ENCODE measurements around the gene SH3GLB1. TPM values are rescaled to one million over a fixed set of nuclear protein-coding genes. Genes with fewer than 3 reads are reported as not detected.
"Not testable (repeated sequence)": the region's sequence is repeated elsewhere in the genome, so short reads cannot be mapped to it uniquely, and the experiment has no call there.

Gene SH3GLB1
- total RNA-seq, 1 donor = 53.9 TPM

DNA sequence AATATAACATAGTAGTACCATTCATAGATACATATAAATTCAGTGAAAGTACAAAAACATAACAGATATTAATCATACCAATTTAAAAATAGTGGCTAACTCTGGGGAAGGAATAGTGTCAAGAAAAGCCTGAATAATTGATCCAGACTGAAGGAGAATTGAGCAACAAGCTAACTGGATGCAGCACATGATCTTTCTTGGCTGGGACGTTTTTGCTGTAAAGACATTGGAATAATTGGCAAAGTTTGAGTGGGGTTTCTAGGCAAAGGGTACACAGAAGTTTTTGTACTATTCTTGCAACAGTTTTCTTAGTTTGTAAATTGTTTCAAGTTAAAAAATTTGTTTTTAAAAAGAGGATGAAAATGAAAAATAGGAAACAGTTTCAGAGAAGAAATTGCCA is 2.6 kb upstream of the SH3GLB1 start:
- Histone ChIP-seq H3K27me3 (ENCODE audit: insufficient read depth, low read length) (no peaks in the 10 kb centered on the region), H3K4me2 (ENCODE audit: insufficient read depth, low read length) (no peak overlapping the region), H3K79me2 (ENCODE audit: insufficient read depth, low read length) (peaks cover 20% of the 10 kb centered on the region), H3K4me3 (ENCODE audit: insufficient read depth, low read length) (no peak overlapping the region), H3K36me3 (ENCODE audit: insufficient read depth, low read length) (no peaks in the 10 kb centered on the region), H2AFZ (ENCODE audit: low read length) (no peak overlapping the region), H3K4me1 (ENCODE audit: insufficient read depth, low read length) (peaks cover 15% of the 10 kb centered on the region), H3K9me3 (ENCODE audit: low read depth, low read length) (no peaks in the 10 kb centered on the region), H3K27ac (ENCODE audit: low read depth, low read length) (no peak overlapping the region), H4K20me1 (ENCODE audit: insufficient read depth, low read length) (peaks cover 15% of the 10 kb centered on the region)
- DNase-seq (ENCODE audit: insufficient read length, low spot score, missing footprints) = no peak
- TF ChIP-seq, protein P1, sequence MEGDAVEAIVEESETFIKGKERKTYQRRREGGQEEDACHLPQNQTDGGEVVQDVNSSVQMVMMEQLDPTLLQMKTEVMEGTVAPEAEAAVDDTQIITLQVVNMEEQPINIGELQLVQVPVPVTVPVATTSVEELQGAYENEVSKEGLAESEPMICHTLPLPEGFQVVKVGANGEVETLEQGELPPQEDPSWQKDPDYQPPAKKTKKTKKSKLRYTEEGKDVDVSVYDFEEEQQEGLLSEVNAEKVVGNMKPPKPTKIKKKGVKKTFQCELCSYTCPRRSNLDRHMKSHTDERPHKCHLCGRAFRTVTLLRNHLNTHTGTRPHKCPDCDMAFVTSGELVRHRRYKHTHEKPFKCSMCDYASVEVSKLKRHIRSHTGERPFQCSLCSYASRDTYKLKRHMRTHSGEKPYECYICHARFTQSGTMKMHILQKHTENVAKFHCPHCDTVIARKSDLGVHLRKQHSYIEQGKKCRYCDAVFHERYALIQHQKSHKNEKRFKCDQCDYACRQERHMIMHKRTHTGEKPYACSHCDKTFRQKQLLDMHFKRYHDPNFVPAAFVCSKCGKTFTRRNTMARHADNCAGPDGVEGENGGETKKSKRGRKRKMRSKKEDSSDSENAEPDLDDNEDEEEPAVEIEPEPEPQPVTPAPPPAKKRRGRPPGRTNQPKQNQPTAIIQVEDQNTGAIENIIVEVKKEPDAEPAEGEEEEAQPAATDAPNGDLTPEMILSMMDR (IDR thresholded peaks at IDR 0.05; ENCODE audit: extremely low read depth, low read depth, low read length) = no peak

DNA sequence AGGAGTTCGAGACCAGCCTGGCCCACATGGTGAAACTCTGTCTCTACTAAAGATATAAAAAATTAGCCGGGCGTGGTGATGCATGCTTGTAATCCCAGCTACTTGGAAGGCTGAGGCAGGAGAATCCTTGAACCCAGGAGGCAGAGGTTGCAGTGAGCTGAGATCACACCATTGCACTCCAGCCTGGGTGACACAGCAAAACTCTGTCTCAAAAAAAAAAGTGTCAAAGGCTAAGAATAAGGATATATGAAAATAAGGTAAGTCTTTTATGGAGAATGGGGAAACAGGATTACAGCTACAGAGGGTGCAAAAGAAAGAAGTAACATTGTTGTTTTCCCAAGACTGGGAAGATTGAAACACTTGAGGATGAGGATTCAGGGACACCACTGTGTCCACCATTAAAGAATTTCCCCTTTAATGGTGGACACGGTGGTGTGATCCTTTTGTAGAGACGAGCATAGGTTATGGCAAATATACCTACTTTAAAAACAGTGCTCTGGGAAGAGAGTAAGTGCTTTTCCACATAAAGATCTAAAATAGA is 1.4 kb upstream of the SH3GLB1 start:
- not testable (repeated sequence) for H3K27me3 ChIP-seq (ENCODE audit: insufficient read depth, low read length); H3K9me3 ChIP-seq (ENCODE audit: low read depth, low read length); H2AFZ ChIP-seq (ENCODE audit: low read length); H3K36me3 ChIP-seq (ENCODE audit: insufficient read depth, low read length); H3K4me3 ChIP-seq (ENCODE audit: insufficient read depth, low read length); H3K27ac ChIP-seq (ENCODE audit: low read depth, low read length)
- DNase-seq (ENCODE audit: insufficient read length, low spot score, missing footprints) = peak; percentile 37
- peaks cover 26% of the 10 kb centered on the region for H3K4me1 ChIP-seq (ENCODE audit: insufficient read depth, low read length)
- H3K4me2 ChIP-seq (ENCODE audit: insufficient read depth, low read length) = peak overlapping the region; percentile 99
- peaks cover 28% of the 10 kb centered on the region for H4K20me1 ChIP-seq (ENCODE audit: insufficient read depth, low read length)
- peaks cover 33% of the 10 kb centered on the region for H3K79me2 ChIP-seq (ENCODE audit: insufficient read depth, low read length)

DNA sequence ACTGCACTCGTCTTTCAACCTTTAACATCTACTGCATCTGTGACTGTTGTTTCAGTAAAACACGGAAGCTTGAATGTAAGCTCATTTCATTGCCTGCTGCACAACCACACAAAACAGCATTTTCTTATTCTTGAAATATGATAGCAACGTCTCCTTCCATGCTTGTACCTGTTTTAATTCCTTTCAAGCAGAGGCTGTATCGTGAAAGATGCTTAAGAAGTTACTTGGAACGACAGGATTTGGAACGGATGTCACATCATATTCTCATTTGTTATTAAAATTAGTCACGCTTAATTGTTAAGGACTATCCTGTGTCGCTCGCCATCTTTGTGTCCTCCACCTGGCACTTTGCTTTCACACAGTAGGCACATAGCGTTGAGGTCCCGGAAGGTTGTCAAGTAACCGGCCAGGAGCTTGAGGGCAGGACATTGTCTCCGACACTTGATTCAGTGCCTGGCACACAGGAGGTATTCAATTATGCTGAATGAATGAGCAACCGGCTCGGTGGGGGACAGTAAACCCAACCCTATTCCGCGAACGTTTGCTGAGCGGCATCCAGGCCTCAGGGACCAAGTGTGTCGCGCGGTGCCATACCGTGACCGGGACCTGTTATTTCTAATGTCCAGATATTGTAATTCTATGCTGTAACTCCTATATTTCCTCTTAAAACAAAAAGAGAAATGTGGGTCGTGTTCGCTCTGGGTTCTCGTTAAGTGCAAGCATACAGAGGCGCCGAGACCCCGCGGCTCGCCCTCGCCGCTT is 499 bp upstream of the SH3GLB1 start:
- Histone ChIP-seq H3K36me3 (ENCODE audit: insufficient read depth, low read length) (no peaks in the 10 kb centered on the region), H3K27me3 (ENCODE audit: insufficient read depth, low read length) (no peaks in the 10 kb centered on the region), H3K79me2 (ENCODE audit: insufficient read depth, low read length) (peaks cover 41% of the 10 kb centered on the region), H3K4me2 (ENCODE audit: insufficient read depth, low read length) (peak overlapping the region; percentile 99), H3K9me3 (ENCODE audit: low read depth, low read length) (no peaks in the 10 kb centered on the region), H2AFZ (ENCODE audit: low read length) (peak overlapping the region; percentile 99), H4K20me1 (ENCODE audit: insufficient read depth, low read length) (peaks cover 37% of the 10 kb centered on the region), H3K27ac (ENCODE audit: low read depth, low read length) (peak overlapping the region; percentile 89), H3K4me3 (ENCODE audit: insufficient read depth, low read length) (peak overlapping the region; percentile 83), H3K4me1 (ENCODE audit: insufficient read depth, low read length) (peaks cover 32% of the 10 kb centered on the region)
- TF ChIP-seq, protein P1 (IDR thresholded peaks at IDR 0.05; ENCODE audit: extremely low read depth, low read depth, low read length) = no peak
- DNase-seq (ENCODE audit: insufficient read length, low spot score, missing footprints) = peak; percentile 60

DNA sequence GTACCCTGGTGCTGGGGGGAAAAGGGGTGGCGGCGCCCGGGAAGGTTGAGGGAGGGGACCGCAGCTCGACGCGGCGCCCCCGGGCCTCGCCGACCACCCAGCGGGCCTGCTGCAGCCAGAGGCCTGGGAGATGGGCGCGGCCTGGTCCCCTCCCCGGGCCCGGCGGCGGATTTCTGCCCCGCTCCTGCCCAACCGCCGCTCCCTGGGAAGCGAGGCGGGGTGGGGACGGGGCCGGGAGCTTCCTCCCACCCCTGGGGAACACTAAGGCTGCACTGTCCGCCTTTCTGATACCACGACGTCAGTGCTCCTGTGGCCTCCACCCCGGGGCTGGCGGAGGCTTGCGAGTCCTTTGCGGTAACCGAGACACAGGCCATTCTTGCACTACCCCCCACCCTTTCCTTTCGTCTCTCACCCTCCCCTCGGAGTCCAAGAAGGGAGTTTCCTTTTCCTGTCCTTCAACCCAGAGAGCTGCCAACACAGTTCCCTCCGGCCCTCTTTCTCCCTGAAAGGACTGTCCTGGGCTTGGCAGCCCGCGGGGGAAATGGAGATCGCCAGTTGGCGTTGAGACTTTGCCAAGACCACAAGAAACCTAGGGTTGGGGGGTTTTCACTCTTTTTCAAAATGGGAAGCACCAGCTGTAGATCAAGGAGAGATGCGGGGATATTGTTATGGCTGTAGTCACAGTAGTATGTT is 742 bp downstream of the SH3GLB1 start:
- TF ChIP-seq, protein P1 (IDR thresholded peaks at IDR 0.05; ENCODE audit: extremely low read depth, low read depth, low read length) = no peak
- peak overlapping the region; percentile 83 for H3K4me3 ChIP-seq (ENCODE audit: insufficient read depth, low read length)
- H3K27ac ChIP-seq (ENCODE audit: low read depth, low read length) = peak overlapping the region; percentile 89
- H3K4me1 ChIP-seq (ENCODE audit: insufficient read depth, low read length) = peaks cover 36% of the 10 kb centered on the region
- peak overlapping the region; percentile 99 for H3K4me2 ChIP-seq (ENCODE audit: insufficient read depth, low read length)
- peaks cover 45% of the 10 kb centered on the region for H4K20me1 ChIP-seq (ENCODE audit: insufficient read depth, low read length)
- DNase-seq (ENCODE audit: insufficient read length, low spot score, missing footprints) = peak; percentile 68
- H3K9me3 ChIP-seq (ENCODE audit: low read depth, low read length) = no peaks in the 10 kb centered on the region
- H3K27me3 ChIP-seq (ENCODE audit: insufficient read depth, low read length) = no peaks in the 10 kb centered on the region
- peaks cover 3% of the 10 kb centered on the region for H3K36me3 ChIP-seq (ENCODE audit: insufficient read depth, low read length)
- peak overlapping the region; percentile 99 for H2AFZ ChIP-seq (ENCODE audit: low read length)
- peaks cover 53% of the 10 kb centered on the region for H3K79me2 ChIP-seq (ENCODE audit: insufficient read depth, low read length)
